ENCODE results near the gene JMJD8.

Gene JMJD8

GRCh38 chr16:684071-684794, at the start of gene JMJD8:
Gene JMJD8 (minus strand): TSS chr16:684334. CDS start chr16:684319, 15 bp downstream.
- DNase-seq = peak; percentile 86

GRCh38 chr16:733382-734207, 49.5 kb upstream of the JMJD8 start:
- DNase-seq = no peak

DNA sequence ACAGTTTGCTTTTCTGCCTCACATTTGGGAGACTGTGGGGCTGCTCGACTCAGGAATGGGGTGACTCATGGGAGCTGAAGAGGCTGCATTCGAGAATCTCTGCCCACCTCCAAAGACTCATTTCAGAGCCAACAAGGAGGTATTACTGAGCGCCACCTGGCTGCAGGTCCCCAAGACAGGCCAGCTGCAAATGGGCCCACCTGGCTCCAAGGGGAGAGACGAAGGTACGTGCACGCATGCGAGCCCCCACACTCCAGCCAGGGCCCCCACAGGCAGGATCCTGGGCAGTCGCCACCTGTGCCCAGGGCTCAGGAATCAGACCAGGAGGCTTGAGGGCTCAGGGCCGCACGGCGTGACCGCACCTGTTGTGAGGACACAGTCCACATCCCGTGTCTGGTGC, 48.8 kb upstream of the JMJD8 start:
- DNase-seq = no peak

DNA sequence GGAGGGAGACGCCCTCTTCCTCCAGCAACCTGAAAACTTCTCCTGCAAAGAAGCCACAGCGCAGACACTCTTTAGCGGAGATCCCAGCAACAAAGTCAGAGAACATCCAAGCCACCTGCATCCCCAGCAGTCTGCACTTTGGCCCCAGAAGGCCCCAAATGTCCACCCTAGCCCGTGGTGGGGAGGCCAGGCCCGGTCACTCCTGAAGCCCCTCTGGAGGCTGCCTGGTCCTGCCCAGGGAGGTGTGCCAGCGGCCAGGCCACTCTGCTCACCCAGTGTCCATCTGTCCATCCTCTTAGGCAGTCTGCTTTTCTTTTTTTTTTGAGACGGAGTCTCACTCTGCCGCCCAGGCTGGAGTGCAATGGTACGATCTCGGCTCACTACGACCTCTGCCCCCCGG, 48.2 kb upstream of the JMJD8 start:
- no peak for DNase-seq

GRCh38 chr16:730666-731509, 46.8 kb upstream of the JMJD8 start:
- no peak for DNase-seq

DNA sequence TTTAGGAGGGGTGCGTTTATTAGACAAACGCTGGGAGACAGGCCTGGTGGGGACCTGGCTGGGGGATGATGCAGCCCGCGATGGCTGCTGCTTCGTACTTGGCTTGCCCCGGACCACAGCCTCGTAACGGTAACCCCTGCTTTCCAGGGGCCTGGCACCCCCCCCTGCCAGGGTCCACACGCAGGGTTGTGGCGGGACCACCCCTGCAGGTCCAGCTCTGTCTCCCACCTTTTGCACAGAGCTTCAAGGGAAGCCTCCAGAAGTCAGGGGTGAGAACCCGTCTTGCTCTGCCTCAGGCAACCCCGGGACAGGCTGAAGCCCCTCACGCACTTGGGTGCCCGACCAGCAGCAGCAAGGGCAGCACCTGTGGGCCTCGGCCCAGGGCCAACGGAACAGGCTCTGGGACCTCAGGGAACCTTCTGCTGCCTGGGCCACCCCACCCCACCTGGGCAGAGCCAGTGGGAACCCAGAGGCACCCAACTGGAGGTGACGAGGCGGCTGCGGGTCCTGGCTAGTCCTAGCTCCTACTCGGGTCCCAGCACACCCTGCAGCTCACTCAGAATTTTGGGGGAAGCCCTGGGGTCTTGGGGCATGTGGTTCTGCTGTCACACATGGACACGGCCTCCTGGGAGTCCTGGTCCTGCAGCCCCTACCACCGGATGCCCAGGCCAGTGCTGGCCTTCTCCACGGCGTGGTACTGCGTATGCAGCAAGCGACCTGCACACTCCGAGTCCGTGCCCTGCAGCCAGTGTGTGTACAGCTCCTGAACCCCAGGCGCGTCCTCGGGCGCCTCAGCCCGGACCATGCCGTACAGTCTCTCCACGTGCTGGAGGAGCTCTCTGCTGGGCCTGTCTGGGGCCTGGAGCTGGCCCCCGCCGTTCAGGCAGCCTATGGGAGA, 45.9 kb upstream of the JMJD8 start:
- no peak for DNase-seq

GRCh38 chr16:728890-729744, 45.0 kb upstream of the JMJD8 start:
- no peak for DNase-seq

DNA sequence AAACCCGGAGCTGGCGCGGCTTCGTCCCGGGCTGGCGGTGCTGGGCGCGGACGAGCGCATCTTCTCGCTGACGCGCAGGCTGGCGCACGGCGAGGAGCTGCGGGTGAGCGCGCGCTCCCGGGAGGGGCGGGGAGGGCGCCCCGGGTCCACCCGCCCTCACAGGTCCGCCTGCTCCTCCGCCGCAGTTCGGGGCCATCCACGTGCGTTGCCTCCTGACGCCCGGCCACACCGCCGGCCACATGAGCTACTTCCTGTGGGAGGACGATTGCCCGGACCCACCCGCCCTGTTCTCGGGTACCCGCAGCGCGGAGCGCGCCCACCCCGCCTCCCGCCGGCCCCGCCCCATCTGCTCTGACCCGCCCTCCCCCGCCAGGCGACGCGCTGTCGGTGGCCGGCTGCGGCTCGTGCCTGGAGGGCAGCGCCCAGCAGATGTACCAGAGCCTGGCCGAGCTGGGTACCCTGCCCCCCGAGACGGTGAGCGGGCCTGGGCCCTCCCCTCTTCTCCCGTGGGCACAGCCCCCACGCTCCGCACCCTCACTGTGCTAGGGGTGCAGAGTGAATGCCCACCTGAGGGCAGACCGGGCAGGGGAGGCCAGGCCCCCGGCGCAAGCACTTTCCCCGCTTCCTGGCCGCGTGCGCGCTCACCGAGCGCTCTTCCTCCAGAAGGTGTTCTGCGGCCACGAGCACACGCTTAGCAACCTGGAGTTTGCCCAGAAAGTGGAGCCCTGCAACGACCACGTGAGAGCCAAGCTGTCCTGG, 44.2 kb upstream of the JMJD8 start:
- DNase-seq = peak; percentile 32

GRCh38 chr16:727291-727977, 43.3 kb upstream of the JMJD8 start:
- no peak for DNase-seq

DNA sequence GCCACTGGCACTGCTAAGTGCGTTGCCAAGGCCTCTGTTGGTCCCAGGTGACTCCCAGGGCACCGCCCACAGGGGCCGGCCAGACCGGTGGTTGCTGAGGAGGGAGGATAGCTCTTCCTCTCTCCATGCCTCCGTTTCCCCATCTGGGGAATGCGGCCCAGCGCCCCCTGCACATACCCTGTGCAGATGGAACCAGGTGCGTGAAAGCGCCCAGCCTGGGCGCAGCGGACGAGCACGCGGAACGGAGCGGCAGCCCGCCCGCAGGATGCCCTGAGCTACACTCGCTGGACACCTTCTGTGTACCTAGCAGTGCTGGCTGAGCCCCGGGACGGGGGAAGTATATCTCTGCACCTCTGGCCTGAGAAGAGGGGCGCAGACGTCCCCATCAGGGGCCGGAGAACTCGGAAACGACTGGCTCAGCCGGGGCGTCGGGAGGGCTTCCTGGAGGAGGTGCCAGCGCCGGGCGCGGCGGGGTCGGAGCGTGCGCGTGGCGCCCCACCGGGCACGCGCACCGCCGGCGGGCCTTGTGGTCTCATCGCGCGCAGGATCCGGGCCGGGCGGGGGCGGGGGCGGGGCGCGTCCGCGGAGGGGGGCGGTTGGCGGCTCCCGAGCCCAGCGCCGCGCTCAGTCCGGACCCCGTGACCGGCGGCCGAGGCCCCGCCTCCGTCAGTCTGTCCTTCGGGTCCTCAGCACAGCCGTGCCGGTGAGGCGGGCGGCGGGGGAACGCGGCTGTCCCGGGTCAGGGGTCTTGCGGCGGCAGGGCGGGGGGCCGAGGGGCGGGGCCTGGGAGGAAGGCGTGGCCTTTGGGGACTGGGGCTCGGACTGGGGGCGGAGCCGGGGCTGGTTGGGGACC, 42.5 kb upstream of the JMJD8 start, which contains the start of the genes CCDC78 and HAGHL:
Gene CCDC78, minus strand, starts transcription at position 6 of the 853 bp plus-strand sequence. CDS start 76 bp downstream, outside the sequence.
Gene HAGHL, plus strand, starts transcription at position 669 of the 853 bp plus-strand sequence. CDS start 404 bp downstream, outside the sequence.
- no peak for DNase-seq

DNA sequence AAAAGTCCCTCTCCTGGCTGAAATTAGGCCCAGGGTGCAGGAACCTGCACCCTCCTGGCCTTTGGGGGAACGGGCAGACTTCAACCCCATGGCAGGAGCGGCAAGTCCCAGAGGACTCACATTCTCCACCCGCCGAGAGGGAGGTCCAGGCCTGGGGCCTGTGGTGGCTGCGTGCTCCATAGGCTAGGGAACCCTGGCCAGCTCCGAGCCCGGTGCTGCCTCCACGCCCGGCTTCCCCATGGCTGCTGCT, 42.0 kb upstream of the JMJD8 start:
- no peak for DNase-seq

GRCh38 chr16:725463-726187, 41.5 kb upstream of the JMJD8 start:
- no peak for DNase-seq

DNA sequence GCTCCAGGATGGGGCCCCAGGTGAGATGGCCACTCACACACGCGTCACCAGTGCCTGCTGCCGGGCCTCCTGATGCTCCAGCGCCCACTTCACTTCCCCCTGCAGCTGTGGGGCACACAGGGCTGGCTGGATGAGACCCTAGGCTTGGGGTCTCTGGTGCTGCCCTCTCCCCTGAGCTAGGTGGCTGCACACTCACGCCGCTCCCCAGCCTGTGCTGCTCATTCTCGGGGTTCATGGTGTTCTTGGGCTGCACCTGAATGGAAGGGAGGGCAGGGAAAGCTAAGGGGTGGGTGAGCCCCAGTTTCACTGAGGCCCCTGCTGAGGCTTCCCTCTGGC, 40.9 kb upstream of the JMJD8 start:
- DNase-seq = no peak

DNA sequence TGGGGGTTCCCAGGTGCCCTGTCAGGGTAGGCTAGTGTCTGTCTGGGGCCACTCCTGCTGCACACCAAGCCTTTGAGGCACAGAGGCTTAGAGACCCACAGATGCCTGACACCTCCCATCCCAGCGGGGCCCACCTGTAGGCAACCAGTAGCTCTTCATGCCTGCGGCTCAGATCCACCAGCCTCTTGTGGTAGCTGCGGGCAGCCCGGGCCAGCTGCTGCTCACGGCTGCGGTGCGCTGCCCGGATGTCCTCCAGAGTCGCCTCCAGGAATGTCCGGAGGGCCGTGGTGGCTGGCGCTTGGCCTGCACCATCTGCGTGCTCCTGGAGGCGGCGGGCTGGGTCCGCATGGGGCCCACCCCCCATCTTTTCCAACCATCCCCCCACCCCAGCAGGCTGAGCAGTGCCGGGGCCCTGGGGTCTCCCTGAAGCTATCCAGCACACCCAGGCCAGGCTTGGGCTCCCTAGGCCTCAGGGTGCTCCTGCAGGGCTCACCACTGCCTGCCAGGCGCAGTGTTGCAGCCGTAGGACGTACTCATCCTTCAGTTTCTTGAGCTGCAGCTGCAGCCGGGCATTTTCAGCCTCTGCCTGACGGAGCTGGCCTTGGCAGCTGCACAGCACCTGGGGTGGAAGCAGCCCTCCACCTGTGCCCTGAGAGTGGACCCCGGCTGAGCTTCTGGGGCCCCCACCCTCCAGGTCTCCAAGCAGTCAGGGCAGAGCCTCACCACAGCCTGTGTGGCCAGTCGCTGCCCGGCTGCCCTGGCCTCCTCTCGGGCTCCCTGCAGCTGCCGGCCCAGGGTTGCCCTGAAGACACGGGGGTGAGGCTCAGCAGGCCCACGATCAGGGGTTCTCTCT, 40.3 kb upstream of the JMJD8 start:
- no peak for DNase-seq

DNA sequence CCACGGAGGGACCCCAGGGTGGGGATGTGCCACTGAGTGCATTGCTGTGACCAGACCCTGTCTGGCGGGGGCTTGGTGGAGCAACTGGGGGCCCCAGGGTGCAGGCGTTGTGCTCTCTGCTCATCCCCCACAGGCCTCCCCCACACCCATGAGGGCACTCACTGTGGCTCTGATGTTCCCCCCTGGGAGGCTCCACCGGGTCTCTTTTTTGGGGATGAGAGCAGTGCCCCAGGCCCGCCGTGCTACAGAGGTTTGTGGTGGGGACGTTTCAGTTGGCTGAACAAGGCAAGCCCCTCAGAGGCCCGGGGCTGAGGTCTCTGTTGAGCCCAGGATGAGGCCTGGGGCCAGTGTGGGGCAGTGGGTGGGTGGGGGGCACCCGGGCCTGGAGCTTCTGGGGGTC, 39.6 kb upstream of the JMJD8 start:
- DNase-seq = no peak

DNA sequence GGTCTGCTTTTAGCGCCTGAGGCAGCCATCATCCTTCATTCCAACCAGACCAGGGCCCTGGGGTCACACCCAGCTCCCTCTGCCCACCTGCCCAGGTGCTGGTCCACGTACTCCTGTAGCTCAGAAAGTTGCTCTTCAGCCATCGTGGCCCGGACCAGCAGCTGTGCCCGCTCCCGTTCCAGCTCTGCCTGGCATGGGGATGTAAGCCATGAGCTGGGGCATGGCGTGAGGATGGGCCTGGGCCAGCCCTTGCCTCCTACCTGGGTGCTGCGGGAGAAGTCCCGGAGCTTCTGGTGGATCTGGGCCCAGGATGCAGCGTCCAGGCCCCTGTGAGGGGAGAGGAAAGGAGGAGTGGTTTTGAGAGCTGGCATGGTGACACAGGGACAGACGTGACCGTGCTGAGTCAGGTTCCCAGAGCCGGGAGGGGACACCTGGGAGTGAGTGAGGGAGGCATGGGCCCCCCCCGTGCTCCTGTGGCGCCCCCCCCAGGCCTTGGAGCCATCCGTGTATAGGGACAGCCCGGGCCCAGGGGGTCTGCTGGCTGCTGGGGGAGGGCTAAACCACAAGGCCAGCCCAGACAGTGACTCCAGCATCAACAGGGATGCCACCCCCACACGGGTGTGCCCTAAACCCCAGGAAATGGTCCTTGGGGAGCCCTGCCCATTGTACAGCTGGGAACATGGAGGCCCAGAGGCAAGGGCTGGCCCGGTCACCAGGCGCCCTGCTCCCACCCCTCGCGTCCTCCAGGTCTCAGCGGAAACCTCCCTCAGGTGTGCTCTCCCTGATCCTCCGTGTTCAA, 38.9 kb upstream of the JMJD8 start:
- no peak for DNase-seq
